ENCODE measurements around the gene TRAF3IP3.
A peak's percentile ranks its signal among the peaks of the same experiment; 100 is the strongest.

The TRAF3IP3 gene

GRCh38 chr1:209822706-209823105, 66.9 kb downstream of the TRAF3IP3 start:
- ChIA-PET CTCF (interaction anchor here (0.6 to 2.7 kb wide), 9 partner anchors 9 to 407 kb away, joined by 3 to 11 read pairs (median 4); no protein-coding TSS in a partner anchor), POLR2A (interaction anchor here (0.9 to 1.1 kb wide), 2 partner anchors 15 to 38 kb away, joined by 3 read pairs; no protein-coding TSS in a partner anchor)
- TF ChIP-seq SP1 (IDR thresholded peaks at IDR 0.05) = no peak
- no peak for TF ChIP-seq SUZ12 (IDR thresholded peaks at IDR 0.05)
- no peak for TF ChIP-seq PKNOX1 (IDR thresholded peaks at IDR 0.05)
- no peak for TF ChIP-seq HDGF (IDR thresholded peaks at IDR 0.05; ENCODE audit: borderline replicate concordance)
- TF ChIP-seq FOXK2 (IDR thresholded peaks at IDR 0.05) = no peak
- no peak for TF ChIP-seq ZNF384 (IDR thresholded peaks at IDR 0.05)
- no peak for TF ChIP-seq ELF4 (IDR thresholded peaks at IDR 0.05)
- TF ChIP-seq NFRKB (IDR thresholded peaks at IDR 0.05) = no peak
- TF ChIP-seq L3MBTL2 (conservative IDR thresholded peaks at IDR 0.05) = no peak
- TF ChIP-seq BHLHE40 (IDR thresholded peaks at IDR 0.05; ENCODE audit: borderline replicate concordance) = no peak
- TF ChIP-seq TARDBP (IDR thresholded peaks at IDR 0.05) = no peak
- no peak for TF ChIP-seq ARNT (IDR thresholded peaks at IDR 0.05)
- TF ChIP-seq CTBP1 (IDR thresholded peaks at IDR 0.05; ENCODE audit: borderline replicate concordance) = no peak
- no peak for TF ChIP-seq LEF1 (IDR thresholded peaks at IDR 0.05; ENCODE audit: borderline replicate concordance)
- no peak for TF ChIP-seq FOXM1 (IDR thresholded peaks at IDR 0.05; ENCODE audit: borderline replicate concordance)
- TF ChIP-seq FOXA1 (IDR thresholded peaks at IDR 0.05) = no peak
- no peak for DNase-seq (ENCODE audit: extremely low spot score)

GRCh38 chr1:209823143-209824041, 67.5 kb downstream of the TRAF3IP3 start:
- DNase-seq (ENCODE audit: extremely low spot score) = peak; percentile 69
- ChIA-PET POLR2A (interaction anchor here (0.9 to 1.1 kb wide), 2 partner anchors 15 to 39 kb away, joined by 3 read pairs; no protein-coding TSS in a partner anchor), CTCF (interaction anchor here (0.6 to 2.7 kb wide), 11 partner anchors 9 to 406 kb away, joined by 3 to 11 read pairs (median 4); no protein-coding TSS in a partner anchor)
- TF ChIP-seq ELF4 (IDR thresholded peaks at IDR 0.05) (no peak), FOXA1 (IDR thresholded peaks at IDR 0.05) (no peak), BHLHE40 (IDR thresholded peaks at IDR 0.05; ENCODE audit: borderline replicate concordance) (no peak), L3MBTL2 (conservative IDR thresholded peaks at IDR 0.05) (no peak), FOXM1 (IDR thresholded peaks at IDR 0.05; ENCODE audit: borderline replicate concordance) (no peak), PKNOX1 (IDR thresholded peaks at IDR 0.05) (no peak), LEF1 (IDR thresholded peaks at IDR 0.05; ENCODE audit: borderline replicate concordance) (no peak), ARNT (IDR thresholded peaks at IDR 0.05) (no peak), CTBP1 (IDR thresholded peaks at IDR 0.05; ENCODE audit: borderline replicate concordance) (no peak), FOXK2 (IDR thresholded peaks at IDR 0.05) (no peak), SUZ12 (IDR thresholded peaks at IDR 0.05) (no peak), HDGF (IDR thresholded peaks at IDR 0.05; ENCODE audit: borderline replicate concordance) (no peak), ZNF384 (IDR thresholded peaks at IDR 0.05) (no peak), NFRKB (IDR thresholded peaks at IDR 0.05) (no peak), TARDBP (IDR thresholded peaks at IDR 0.05) (no peak), SP1 (IDR thresholded peaks at IDR 0.05) (no peak)

- no peak for TF ChIP-seq HDGF (IDR thresholded peaks at IDR 0.05; ENCODE audit: borderline replicate concordance)
- POLR2A ChIA-PET = interaction anchor here (1.3 kb wide), 1 partner anchor 41 kb away, joined by 5 read pairs; the partner anchor contains the start of gene C1orf74
- CTCF ChIA-PET = interaction anchor here (1.5 kb wide), 1 partner anchor 9 kb away, joined by 3 read pairs; no protein-coding TSS in a partner anchor
- DNase-seq (ENCODE audit: extremely low spot score) = no peak
Measured at GRCh38 chr1:209825591-209826434, 70.0 kb downstream of the TRAF3IP3 start.

GRCh38 chr1:209827384-209828262, 71.8 kb downstream of the TRAF3IP3 start, which contains the start of gene UTP25:
Gene UTP25, plus strand, starts transcription at chr1:209827972. Its CDS starts 92 bp downstream, at chr1:209828064.
- TF ChIP-seq TARDBP (IDR thresholded peaks at IDR 0.05) (no peak; the same call in 1 of the 2 replicates), FOXK2 (IDR thresholded peaks at IDR 0.05) (peak; percentile 96), L3MBTL2 (conservative IDR thresholded peaks at IDR 0.05) (peak; percentile 98), ELF4 (IDR thresholded peaks at IDR 0.05) (peak; percentile 64), HDGF (IDR thresholded peaks at IDR 0.05; ENCODE audit: borderline replicate concordance) (no peak)
- peak; percentile 91 for DNase-seq (ENCODE audit: extremely low spot score)
- POLR2A ChIA-PET = interaction anchor here (0.6 to 1.4 kb wide), 12 partner anchors 9 to 165 kb away, joined by 3 to 7 read pairs (median 4); partner anchors contain the start of gene C1orf74
- CTCF ChIA-PET = interaction anchor here (0.6 to 1.5 kb wide), 7 partner anchors 11 to 162 kb away, joined by 3 to 4 read pairs (median 3); no protein-coding TSS in a partner anchor

GRCh38 chr1:209829716-209830115, 73.9 kb downstream of the TRAF3IP3 start:
- no peak for TF ChIP-seq FOXM1 (IDR thresholded peaks at IDR 0.05; ENCODE audit: borderline replicate concordance)
- no peak for TF ChIP-seq SP1 (IDR thresholded peaks at IDR 0.05)
- CTCF ChIA-PET = no interaction called here
- DNase-seq (ENCODE audit: extremely low spot score) = no peak
- POLR2A ChIA-PET = no interaction called here
